Endothelial cell (in vitro differentiated cells): ENCODE data around the gene FOS. TPM values are rescaled to one million over a fixed set of nuclear protein-coding genes. Genes with fewer than 3 reads are reported as not detected.

Experiments used
- DNase-seq: peaks from one replicate; pipeline ENCODE4 v3.0.0; 2021; ENCODE audit warnings: low spot score
- H3K27ac Mint-ChIP-seq: one replicate; pipeline ENCODE4 v1.8.0; 2021; ENCODE audit warnings: mixed read lengths, inconsistent platforms; ENCODE audit not compliant: unreplicated experiment
- H3K27me3 Mint-ChIP-seq: one replicate; pipeline ENCODE4 v1.8.0; 2021; ENCODE audit warnings: mild to moderate bottlenecking, moderate library complexity, mixed read lengths, inconsistent platforms; ENCODE audit not compliant: unreplicated experiment
- H3K36me3 Mint-ChIP-seq: one replicate; pipeline ENCODE4 v1.8.0; 2021; ENCODE audit warnings: mild to moderate bottlenecking, low read depth, mixed read lengths, inconsistent platforms; ENCODE audit not compliant: unreplicated experiment
- H3K4me1 Mint-ChIP-seq: one replicate; pipeline ENCODE4 v1.8.0; 2021; ENCODE audit warnings: mild to moderate bottlenecking, mixed read lengths, inconsistent platforms; ENCODE audit not compliant: unreplicated experiment
- H3K4me3 Mint-ChIP-seq: one replicate; pipeline ENCODE4 v1.8.0; 2021; ENCODE audit warnings: mild to moderate bottlenecking, mixed read lengths, inconsistent platforms; ENCODE audit not compliant: unreplicated experiment
- H3K9me3 Mint-ChIP-seq: one replicate; pipeline ENCODE4 v1.8.0; 2021; ENCODE audit warnings: mixed read lengths, inconsistent platforms; ENCODE audit not compliant: unreplicated experiment
- total RNA-seq: library from RNA; stranded (reverse); fragmentation: NEBNext Ultra II Directional; extraction: Animal tissue kit (Norgen Biotek cat#: 25700); gene quantifications from one replicate; pipeline ENCODE4 v1.2.1, GENCODE V29; 2021; ENCODE audit not compliant: unreplicated experiment
- TF ChIP-seq, protein P1 (sequence below): fragments of 200-600 bp; sonication (generic); IDR thresholded peaks from one replicate; pipeline ENCODE4 v1.5.0; 2021; ENCODE audit warnings: antibody characterized with exemption; ENCODE audit not compliant: unreplicated experiment

The FOS gene
- total RNA-seq, 1 donor from 2014 or later = 41.5 TPM

- TF ChIP-seq, protein P1, sequence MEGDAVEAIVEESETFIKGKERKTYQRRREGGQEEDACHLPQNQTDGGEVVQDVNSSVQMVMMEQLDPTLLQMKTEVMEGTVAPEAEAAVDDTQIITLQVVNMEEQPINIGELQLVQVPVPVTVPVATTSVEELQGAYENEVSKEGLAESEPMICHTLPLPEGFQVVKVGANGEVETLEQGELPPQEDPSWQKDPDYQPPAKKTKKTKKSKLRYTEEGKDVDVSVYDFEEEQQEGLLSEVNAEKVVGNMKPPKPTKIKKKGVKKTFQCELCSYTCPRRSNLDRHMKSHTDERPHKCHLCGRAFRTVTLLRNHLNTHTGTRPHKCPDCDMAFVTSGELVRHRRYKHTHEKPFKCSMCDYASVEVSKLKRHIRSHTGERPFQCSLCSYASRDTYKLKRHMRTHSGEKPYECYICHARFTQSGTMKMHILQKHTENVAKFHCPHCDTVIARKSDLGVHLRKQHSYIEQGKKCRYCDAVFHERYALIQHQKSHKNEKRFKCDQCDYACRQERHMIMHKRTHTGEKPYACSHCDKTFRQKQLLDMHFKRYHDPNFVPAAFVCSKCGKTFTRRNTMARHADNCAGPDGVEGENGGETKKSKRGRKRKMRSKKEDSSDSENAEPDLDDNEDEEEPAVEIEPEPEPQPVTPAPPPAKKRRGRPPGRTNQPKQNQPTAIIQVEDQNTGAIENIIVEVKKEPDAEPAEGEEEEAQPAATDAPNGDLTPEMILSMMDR = no peak
- peaks cover 9% of the 10 kb centered on the region for H3K4me1 Mint-ChIP-seq
- no peak overlapping the region for H3K27ac Mint-ChIP-seq
- peaks cover 21% of the 10 kb centered on the region for H3K27me3 Mint-ChIP-seq
- DNase-seq = no peak
- peaks cover 6% of the 10 kb centered on the region for H3K36me3 Mint-ChIP-seq
- H3K4me3 Mint-ChIP-seq = no peak overlapping the region
- H3K9me3 Mint-ChIP-seq = no peaks in the 10 kb centered on the region
These were observed 6.7 kb downstream of the FOS start for GRCh38 chr14:75285331-75285730.

- Mint-ChIP-seq H3K4me1 (peaks cover 7% of the 10 kb centered on the region), H3K4me3 (no peak overlapping the region), H3K27me3 (peaks cover 11% of the 10 kb centered on the region), H3K9me3 (no peaks in the 10 kb centered on the region), H3K36me3 (peaks cover 4% of the 10 kb centered on the region), H3K27ac (no peak overlapping the region)
- no peak for DNase-seq
- TF ChIP-seq, protein P1 = no peak
These were observed 7.7 kb downstream of the FOS start for GRCh38 chr14:75286313-75286712.

DNA sequence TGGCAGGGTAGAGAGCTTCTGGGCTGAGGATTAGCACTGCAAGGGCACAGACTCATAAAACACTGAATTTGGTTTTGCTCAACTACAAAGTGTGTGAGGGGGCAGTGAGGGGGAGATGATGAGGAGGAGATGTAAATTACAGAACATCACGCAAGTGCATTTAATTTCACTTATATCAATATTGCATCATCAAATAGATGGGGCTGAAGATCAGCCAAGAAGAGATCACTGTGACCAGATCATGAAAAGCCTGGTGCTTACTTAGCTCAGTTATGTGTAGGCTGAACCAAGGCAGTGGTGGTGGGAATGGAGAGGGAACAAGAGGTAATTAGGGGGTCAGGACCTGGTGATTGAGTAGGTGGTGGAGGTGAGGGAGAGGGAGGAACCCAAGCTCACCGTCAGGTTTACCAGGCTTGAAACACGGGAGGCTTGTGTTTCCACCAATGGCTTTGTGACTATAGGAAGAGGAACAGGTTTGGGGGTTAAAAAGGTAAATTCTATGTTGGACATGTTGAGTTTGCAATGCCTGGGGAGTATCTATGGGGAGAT is 11.3 kb downstream of the FOS start:
- H3K36me3 Mint-ChIP-seq = no peaks in the 10 kb centered on the region
- H3K27ac Mint-ChIP-seq = peak overlapping the region; percentile 64
- peaks cover 7% of the 10 kb centered on the region for H3K27me3 Mint-ChIP-seq
- no peaks in the 10 kb centered on the region for H3K9me3 Mint-ChIP-seq
- peaks cover 14% of the 10 kb centered on the region for H3K4me1 Mint-ChIP-seq
- DNase-seq = no peak
- H3K4me3 Mint-ChIP-seq = no peak overlapping the region
- TF ChIP-seq, protein P1 = no peak

DNA sequence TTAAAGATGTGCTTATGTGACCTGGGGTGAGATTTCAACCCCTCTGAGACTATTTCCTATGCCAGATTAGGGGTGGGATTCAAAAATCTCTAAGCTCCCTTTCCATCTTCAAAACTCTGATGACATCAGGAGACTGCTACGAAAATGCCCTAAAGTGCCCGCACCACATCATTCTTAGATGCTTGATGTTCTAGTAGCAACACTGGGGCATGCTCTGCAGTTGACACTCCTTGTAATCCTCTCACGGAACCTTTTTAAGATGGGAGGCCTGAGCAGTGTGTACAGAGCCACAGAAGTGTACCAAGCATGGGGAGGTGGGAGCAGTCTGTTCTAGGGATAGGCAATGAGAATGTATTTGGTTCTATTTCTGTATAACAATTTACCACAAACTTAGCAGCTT is 12.2 kb downstream of the FOS start:
- no peak for DNase-seq
- TF ChIP-seq, protein P1 = no peak
- no peaks in the 10 kb centered on the region for H3K36me3 Mint-ChIP-seq
- no peak overlapping the region for H3K27ac Mint-ChIP-seq
- peaks cover 18% of the 10 kb centered on the region for H3K4me1 Mint-ChIP-seq
- H3K4me3 Mint-ChIP-seq = no peak overlapping the region
- H3K27me3 Mint-ChIP-seq = peaks cover 7% of the 10 kb centered on the region
- H3K9me3 Mint-ChIP-seq = no peaks in the 10 kb centered on the region

DNA sequence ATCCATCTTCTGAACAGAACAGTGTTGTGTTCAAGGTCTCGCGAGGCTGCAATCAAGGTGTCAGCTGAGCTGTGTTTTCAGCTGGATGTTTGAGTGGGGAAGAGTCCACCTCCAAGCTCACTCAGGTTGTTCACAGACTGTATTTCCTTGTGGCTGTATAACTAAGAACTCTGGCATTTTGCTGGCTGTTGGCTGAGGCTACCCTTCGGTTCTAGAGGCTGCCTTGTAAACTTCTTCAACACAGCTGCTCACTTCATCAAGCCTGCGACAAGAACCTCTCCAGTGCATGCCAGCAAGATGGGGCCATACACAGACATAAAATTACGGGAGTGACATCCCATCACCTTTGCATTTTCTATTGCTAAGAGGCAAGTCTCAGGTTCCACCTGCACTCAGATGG is 12.7 kb downstream of the FOS start:
- Mint-ChIP-seq H3K4me3 (no peak overlapping the region), H3K27me3 (peaks cover 7% of the 10 kb centered on the region), H3K9me3 (no peaks in the 10 kb centered on the region), H3K4me1 (peaks cover 21% of the 10 kb centered on the region), H3K36me3 (no peaks in the 10 kb centered on the region), H3K27ac (no peak overlapping the region)
- DNase-seq = no peak
- TF ChIP-seq, protein P1 = no peak
